GM12878 (cell line): ENCODE results near the gene OLR1. TPM values are rescaled to one million over a fixed set of nuclear protein-coding genes. Genes with fewer than 3 reads are reported as not detected.

ENCODE experiments used
- ATAC-seq: fragments of 200-7000 bp; cut with Tn5 transposase; 3 replicates; pipeline ENCODE4 v1.9.1; 2020; ENCODE audit warnings: mild to moderate bottlenecking, moderate library complexity
- BruUV-seq: library from RNA; stranded (reverse); fragments of 400-500 nt; replicated peaks from 2 replicates; lab custom pipeline; 2021; lab: Mats Ljungman, UMichigan
- CTCF ChIA-PET: fragments of 300-600 bp; sonication (Branson Sonifier 250); formaldehyde crosslinking; extraction: SDS; loops from one replicate; lab custom pipeline; 2021; ENCODE audit warnings: inconsistent platforms; lab: Yijun Ruan, JAX
- POLR2A ChIA-PET: fragments of 350-600 bp; formaldehyde crosslinking; extraction: SDS; loops from one replicate; lab custom pipeline; 2021; ENCODE audit warnings: inconsistent platforms; lab: Charles Lee
- RAD21 ChIA-PET: fragments of 300-600 bp; sonication (Branson Sonifier 250); formaldehyde crosslinking; loops from one replicate; lab custom pipeline; 2023; ENCODE audit warnings: antibody characterized with exemption; ENCODE audit not compliant: unreplicated experiment; lab: Charles Lee
- SMC1A ChIA-PET: fragments of 300-600 bp; sonication (Branson Sonifier 250); formaldehyde crosslinking; loops from one replicate; lab custom pipeline; 2023; ENCODE audit not compliant: unreplicated experiment, uncharacterized antibody; lab: Charles Lee
- DNase-seq: peaks from one replicate; pipeline ENCODE4 v3.0.0-alpha.2; 2011; ENCODE audit warnings: low read depth, low spot score
- FAIRE-seq: peaks from 3 replicates; lab custom pipeline; 2011; peaks lifted over from hg19 to GRCh38; lab: Jason Lieb, UNC
- H2AFZ ChIP-seq: 2 replicates; pipeline ENCODE4 v1.6.0; 2011; ENCODE audit warnings: low read depth, low read length, control low read depth; ENCODE audit not compliant: control insufficient read depth
- H3K27ac ChIP-seq: 2 replicates; pipeline ENCODE4 v1.5.1; 2011; ENCODE audit warnings: control low read depth; ENCODE audit not compliant: control insufficient read depth, insufficient read depth
- H3K27me3 ChIP-seq, 2 experiments: replicated peaks in 1 of 2; 2 replicates each; pipeline versions ENCODE4 v1.6.0 to v1.6.1; 2011; ENCODE audit warnings: low read length in 1 of 2; ENCODE audit not compliant: control insufficient read depth in 2 of 2, insufficient read depth in 2 of 2
- H3K36me3 ChIP-seq, 2 experiments: 2 replicates each; pipeline ENCODE4 v1.5.1; 2011; ENCODE audit warnings: low read length in 1 of 2; ENCODE audit not compliant: control insufficient read depth in 2 of 2, insufficient read depth in 2 of 2
- H3K4me1 ChIP-seq: 2 replicates; pipeline ENCODE4 v1.6.1; 2011; ENCODE audit warnings: mild to moderate bottlenecking, low read length, moderate library complexity, mixed read lengths; ENCODE audit not compliant: control insufficient read depth, insufficient read depth
- H3K4me2 ChIP-seq: 2 replicates; pipeline ENCODE4 v1.6.0; 2011; ENCODE audit warnings: control low read depth; ENCODE audit not compliant: control insufficient read depth, insufficient read depth
- H3K4me3 ChIP-seq: fragments of 200-600 bp; sonication (generic); 2 replicates; pipeline ENCODE4 v1.5.1; 2016
- H3K79me2 ChIP-seq: 2 replicates; pipeline ENCODE4 v1.6.0; 2011; ENCODE audit warnings: low read length; ENCODE audit not compliant: control insufficient read depth, insufficient read depth
- H3K9ac ChIP-seq: 2 replicates; pipeline ENCODE4 v1.8.0; 2011; ENCODE audit warnings: low read length, control low read depth, mixed read lengths; ENCODE audit not compliant: control insufficient read depth, insufficient read depth
- H3K9me3 ChIP-seq: replicated peaks from 3 replicates; pipeline ENCODE4 v1.5.1; 2011; ENCODE audit warnings: mild to moderate bottlenecking, low read length; ENCODE audit not compliant: control insufficient read depth, insufficient read depth
- H4K20me1 ChIP-seq: 2 replicates; pipeline ENCODE4 v1.6.0; 2011; ENCODE audit not compliant: control insufficient read depth, insufficient read depth
- BHLHE40 ChIP-seq, 2 experiments: fragments of 450-650 bp in 1 of 2; IDR thresholded peaks; 2 replicates each; pipeline ENCODE4 v1.6.1; 2011 to 2017; ENCODE audit warnings: low read depth in 2 of 2, borderline replicate concordance in 1 of 2, improper control_type of control experiment in 1 of 2, low read length in 1 of 2, mild to moderate bottlenecking in 1 of 2
- EP300 ChIP-seq, 2 experiments: fragments of 150-350 bp in 1 of 2; IDR thresholded peaks; 2 replicates each; pipeline ENCODE4 v1.6.1; 2011 to 2012; ENCODE audit warnings: low read depth in 2 of 2, low read length in 2 of 2, borderline replicate concordance in 1 of 2, improper control_type of control experiment in 1 of 2, inconsistent platforms in 1 of 2; ENCODE audit not compliant: control insufficient read depth in 1 of 2
- FOXM1 ChIP-seq: IDR thresholded peaks from 2 replicates; pipeline ENCODE4 v1.6.1; 2012; ENCODE audit warnings: low read depth, mild to moderate bottlenecking, inconsistent platforms, low read length, moderate library complexity
- HCFC1 ChIP-seq: fragments of 150-350 bp; IDR thresholded peaks from 2 replicates; pipeline ENCODE4 v1.6.1; 2014; ENCODE audit warnings: low read length
- JUNB ChIP-seq: IDR thresholded peaks from 2 replicates; pipeline ENCODE4 v1.6.1; 2016; ENCODE audit warnings: antibody characterized with exemption, mild to moderate bottlenecking
- MEF2A ChIP-seq: IDR thresholded peaks from 2 replicates; pipeline ENCODE4 v1.6.1; 2011; ENCODE audit warnings: low read depth, mild to moderate bottlenecking, low read length, moderate library complexity; ENCODE audit not compliant: insufficient read depth
- MXI1 ChIP-seq: fragments of 150-350 bp; IDR thresholded peaks from 2 replicates; pipeline ENCODE4 v1.6.1; 2011; ENCODE audit warnings: low read depth, mild to moderate bottlenecking, inconsistent platforms, low read length, improper control_type of control experiment
- NFIC ChIP-seq: IDR thresholded peaks from 2 replicates; pipeline ENCODE4 v1.6.1; 2012; ENCODE audit warnings: low read depth, mild to moderate bottlenecking, inconsistent platforms, low read length, moderate library complexity
- NFXL1 ChIP-seq: fragments of 450-650 bp; IDR thresholded peaks from 2 replicates; pipeline ENCODE4 v1.6.1; 2017; ENCODE audit warnings: antibody characterized with exemption, mild to moderate bottlenecking, borderline replicate concordance
- RAD51 ChIP-seq: fragments of 450-650 bp; IDR thresholded peaks from 2 replicates; pipeline ENCODE4 v1.6.1; 2016; ENCODE audit warnings: moderate library complexity, mild to moderate bottlenecking, inconsistent platforms
- WGBS: methylation state at CpG from one replicate; pipeline ENCODE4 v1.1.6; 2016; ENCODE audit warnings: low lambda C conversion rate; ENCODE audit not compliant: insufficient replicate concordance, insufficient coverage; ENCODE audit errors: missing lambda C conversion rate; 5-methylcytosine and 5-hydroxymethylcytosine counted together
- in situ Hi-C: fragments of 300-500 bp; cut with MboI; formaldehyde crosslinking; loops from 9 replicates; pipeline ENCODE4 v1.14.3; 2018; ENCODE audit warnings: mixed read lengths
- intact Hi-C: fragments of 100-400 bp; cut with micrococcal nuclease; formaldehyde crosslinking; loops from one replicate; pipeline ENCODE4 v1.14.2; 2022; ENCODE audit not compliant: unreplicated experiment
- polyA plus RNA-seq, 11 experiments: library from polyadenylated mRNA; depleted of rRNA in 4 of 11; unstranded in 6 of 11; stranded (reverse) in 5 of 11; fragments of >200 nt; fragmentation: Nextera tagmentation in 4 of 11; fragmentation: Illumina TruSeq in 1 of 11; extraction: Ambion mirVana in 4 of 11; extraction: Trizol in 1 of 11; gene quantifications; 1 replicate in 1 of 11; 2 replicates in 10 of 11; pipeline versions ENCODE4 v1.2.1 to v1.2.3, GENCODE V29; 2011 to 2016; ENCODE audit warnings: inconsistent platforms in 2 of 11, missing spikeins in 2 of 11, low read depth in 1 of 11
- total RNA-seq, 4 experiments: library from RNA; depleted of rRNA in 3 of 4; stranded (reverse); fragments of >200 nt in 3 of 4; fragmentation: Illumina TruSeq in 1 of 4; extraction: Trizol in 1 of 4; gene quantifications; 2 replicates each; pipeline versions ENCODE4 v1.2.1 to v1.2.3, GENCODE V29; 2013 to 2021
- TF ChIP-seq, protein P1 (sequence below): IDR thresholded peaks from 2 replicates; pipeline ENCODE4 v1.6.1; 2012; ENCODE audit warnings: low read length, inconsistent platforms
- TF ChIP-seq, protein P2 (sequence below): fragments of 450-650 bp; IDR thresholded peaks from 2 replicates; pipeline ENCODE4 v1.6.1; 2017; ENCODE audit warnings: mild to moderate bottlenecking

Gene OLR1
- total and polyA plus RNA-seq, 10 of the 15 experiments (the other 5 are each of a cell fraction or from before 2014, with no cell fraction given): 0.08 TPM; not detected in 9

DNA sequence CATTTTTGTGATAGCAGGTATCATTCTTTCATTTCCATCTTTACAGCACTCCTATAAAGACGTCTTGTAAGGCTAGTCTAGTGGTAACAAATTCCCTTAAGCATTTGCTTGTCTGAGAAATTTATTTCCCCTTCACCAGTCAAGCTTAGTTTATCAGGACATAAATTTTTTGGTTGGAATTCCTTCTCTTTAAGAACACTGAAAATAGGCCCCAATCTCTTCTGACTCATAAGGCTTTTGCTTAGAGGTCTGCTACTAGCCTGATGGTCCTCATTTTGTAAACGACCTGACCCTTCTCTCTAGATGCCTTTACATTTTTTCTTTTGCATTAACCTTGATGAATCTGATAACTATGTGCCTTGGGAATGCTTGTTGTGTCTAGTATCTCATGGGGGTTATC is 20.3 kb downstream of the OLR1 start:
- CTCF ChIA-PET: interaction anchor here (0.8 to 3.7 kb wide), 7 partner anchors 8 to 410 kb away, joined by 3 to 34 read pairs (median 13); partner anchors contain the start of gene GABARAPL1
- 7% methylated on average over 2 of the region's 2 CpGs for WGBS
- ATAC-seq (no peak), DNase-seq (no peak)
- Histone ChIP-seq H2AFZ (no peak overlapping the region), H4K20me1 (no peaks in the 10 kb centered on the region), H3K27me3 (peaks cover 0 to 5% of the 10 kb centered on the region in 2 experiments; a peak in 2 of 4 replicates)
- RAD21 ChIA-PET: no interaction called here
- in situ Hi-C loops: no loop called here
- intact Hi-C loops: loop anchor here (2.0 to 5.0 kb wide), 2 partner anchors 39 to 521 kb away; partner anchors contain the start of gene STYK1
- TF ChIP-seq NFXL1 (no peak), EP300 (IDR thresholded peaks at IDR 0.05; ENCODE audit: borderline replicate concordance in 1 of 2, control insufficient read depth in 1 of 2, low read depth in 2 of 2, low read length in 2 of 2) (no peak), HCFC1 (no peak), RAD51 (no peak)
- TF ChIP-seq, all 136 proteins: peak for 0
- no peak for FAIRE-seq
- Histone ChIP-seq H3K4me1 (peaks cover 9% of the 10 kb centered on the region; the same call in 1 of the 2 replicates), H3K36me3 (no peaks in the 10 kb centered on the region), H3K79me2 (no peaks in the 10 kb centered on the region), H3K9ac (no peak overlapping the region), H3K27ac (no peak overlapping the region), H3K4me2 (no peak overlapping the region), H3K4me3 (no peak overlapping the region), H3K9me3 (peaks cover 4% of the 10 kb centered on the region; the same call in 2 of the 3 replicates)
- ChIA-PET SMC1A (interaction anchor here (0.6 to 2.2 kb wide), 4 partner anchors 9 to 1048 kb away, joined by 3 to 5 read pairs (median 4); no protein-coding TSS in a partner anchor), POLR2A (no interaction called here)
- no TSS peak for BruUV-seq

DNA sequence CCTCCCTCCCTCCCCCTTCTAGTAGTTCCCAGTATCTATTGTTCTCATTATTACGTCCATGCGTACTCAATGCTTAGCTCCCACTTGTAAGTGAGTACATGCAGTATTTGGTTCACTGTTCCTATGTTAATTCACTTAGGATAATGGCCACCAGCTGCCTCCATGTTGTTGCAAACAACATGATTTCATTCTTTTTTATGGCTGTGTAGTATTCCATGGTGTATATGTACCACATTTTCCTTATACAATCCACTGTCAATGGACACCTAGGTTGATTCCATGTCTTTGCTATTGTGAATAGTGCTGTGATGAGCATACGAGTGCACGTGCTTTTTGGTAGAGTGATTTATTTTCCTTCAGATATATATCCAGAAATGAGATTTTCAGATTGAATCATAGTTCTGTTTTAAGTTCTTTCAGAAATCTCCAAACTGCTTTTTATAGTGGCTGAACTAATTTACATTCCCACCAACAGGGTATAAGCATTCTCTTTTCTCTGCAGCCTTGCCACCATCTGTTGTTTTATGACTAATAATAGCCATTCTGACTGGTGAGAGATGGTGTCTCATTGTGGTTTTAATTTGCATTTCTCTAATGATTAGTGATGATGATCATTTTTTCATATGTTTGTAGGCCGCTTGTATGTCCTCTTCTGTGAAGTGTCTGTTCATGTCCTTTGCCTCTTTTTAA is 24.1 kb downstream of the OLR1 start:
- Histone ChIP-seq H3K27ac (no peak overlapping the region), H3K27me3 (no peaks in the 10 kb centered on the region; a peak in 1 of 4 replicates), H3K79me2 (no peaks in the 10 kb centered on the region), H3K9me3 (peaks cover 4% of the 10 kb centered on the region; the same call in 2 of the 3 replicates), H2AFZ (no peak overlapping the region), H3K4me3 (no peak overlapping the region), H3K4me1 (peaks cover 4% of the 10 kb centered on the region; the same call in 1 of the 2 replicates), H4K20me1 (no peaks in the 10 kb centered on the region), H3K9ac (no peak overlapping the region), H3K4me2 (peak overlapping the region; percentile 42; the same call in 1 of the 2 replicates), H3K36me3 (no peaks in the 10 kb centered on the region)
- BruUV-seq: no TSS peak
- in situ Hi-C loops (no loop called here), intact Hi-C loops (no loop called here)
- ChIA-PET RAD21 (no interaction called here), POLR2A (no interaction called here), SMC1A (interaction anchor here (1.1 kb wide), 1 partner anchor 137 kb away, joined by 3 read pairs; no protein-coding TSS in a partner anchor), CTCF (no interaction called here)
- DNase-seq: no peak
- ATAC-seq: peak; percentile 34; the same call in 2 of the 3 replicates
- WGBS: 26% methylated on average over 5 of the region's 5 CpGs
- peak; percentile 70 for FAIRE-seq
- TF ChIP-seq, protein P1, sequence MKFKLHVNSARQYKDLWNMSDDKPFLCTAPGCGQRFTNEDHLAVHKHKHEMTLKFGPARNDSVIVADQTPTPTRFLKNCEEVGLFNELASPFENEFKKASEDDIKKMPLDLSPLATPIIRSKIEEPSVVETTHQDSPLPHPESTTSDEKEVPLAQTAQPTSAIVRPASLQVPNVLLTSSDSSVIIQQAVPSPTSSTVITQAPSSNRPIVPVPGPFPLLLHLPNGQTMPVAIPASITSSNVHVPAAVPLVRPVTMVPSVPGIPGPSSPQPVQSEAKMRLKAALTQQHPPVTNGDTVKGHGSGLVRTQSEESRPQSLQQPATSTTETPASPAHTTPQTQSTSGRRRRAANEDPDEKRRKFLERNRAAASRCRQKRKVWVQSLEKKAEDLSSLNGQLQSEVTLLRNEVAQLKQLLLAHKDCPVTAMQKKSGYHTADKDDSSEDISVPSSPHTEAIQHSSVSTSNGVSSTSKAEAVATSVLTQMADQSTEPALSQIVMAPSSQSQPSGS: 0 out of 2 replicates have a peak, but pooled peaks have one; percentile 13
- TF ChIP-seq MXI1: no peak
- TF ChIP-seq NFIC: peak; percentile 48
- TF ChIP-seq JUNB: peak; percentile 59; the same call in 1 of the 2 replicates
- TF ChIP-seq, protein P2, sequence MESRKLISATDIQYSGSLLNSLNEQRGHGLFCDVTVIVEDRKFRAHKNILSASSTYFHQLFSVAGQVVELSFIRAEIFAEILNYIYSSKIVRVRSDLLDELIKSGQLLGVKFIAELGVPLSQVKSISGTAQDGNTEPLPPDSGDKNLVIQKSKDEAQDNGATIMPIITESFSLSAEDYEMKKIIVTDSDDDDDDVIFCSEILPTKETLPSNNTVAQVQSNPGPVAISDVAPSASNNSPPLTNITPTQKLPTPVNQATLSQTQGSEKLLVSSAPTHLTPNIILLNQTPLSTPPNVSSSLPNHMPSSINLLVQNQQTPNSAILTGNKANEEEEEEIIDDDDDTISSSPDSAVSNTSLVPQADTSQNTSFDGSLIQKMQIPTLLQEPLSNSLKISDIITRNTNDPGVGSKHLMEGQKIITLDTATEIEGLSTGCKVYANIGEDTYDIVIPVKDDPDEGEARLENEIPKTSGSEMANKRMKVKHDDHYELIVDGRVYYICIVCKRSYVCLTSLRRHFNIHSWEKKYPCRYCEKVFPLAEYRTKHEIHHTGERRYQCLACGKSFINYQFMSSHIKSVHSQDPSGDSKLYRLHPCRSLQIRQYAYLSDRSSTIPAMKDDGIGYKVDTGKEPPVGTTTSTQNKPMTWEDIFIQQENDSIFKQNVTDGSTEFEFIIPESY: no peak
- peak; percentile 33; the same call in 1 of the 2 replicates for TF ChIP-seq FOXM1
- 0 out of 2 replicates have a peak, but pooled peaks have one; percentile 33 for TF ChIP-seq MEF2A
- peak; percentile 16 to 26; a peak in 2 of 4 replicates for TF ChIP-seq BHLHE40 (IDR thresholded peaks at IDR 0.05; ENCODE audit: borderline replicate concordance in 1 of 2, low read depth in 2 of 2, low read length in 1 of 2)
